Breast epithelium (tissue), 3 donors: ENCODE data around the gene PCDHGA1.

Experiments
- POLR2A ChIP-seq: fragments of 450-650 bp; IDR thresholded peaks from one replicate; pipeline ENCODE4 v1.6.1; 2016; ENCODE audit warnings: antibody characterized with exemption, mild to moderate bottlenecking, moderate library complexity
- TF ChIP-seq, protein P1 (sequence below), 3 donors: fragments of 450-650 bp; IDR thresholded peaks; one replicate each; pipeline ENCODE4 v1.5.1; 2016 to 2017; ENCODE audit warnings: antibody characterized with exemption in 3 of 3, mild to moderate bottlenecking in 3 of 3, moderate library complexity in 3 of 3

DNA sequence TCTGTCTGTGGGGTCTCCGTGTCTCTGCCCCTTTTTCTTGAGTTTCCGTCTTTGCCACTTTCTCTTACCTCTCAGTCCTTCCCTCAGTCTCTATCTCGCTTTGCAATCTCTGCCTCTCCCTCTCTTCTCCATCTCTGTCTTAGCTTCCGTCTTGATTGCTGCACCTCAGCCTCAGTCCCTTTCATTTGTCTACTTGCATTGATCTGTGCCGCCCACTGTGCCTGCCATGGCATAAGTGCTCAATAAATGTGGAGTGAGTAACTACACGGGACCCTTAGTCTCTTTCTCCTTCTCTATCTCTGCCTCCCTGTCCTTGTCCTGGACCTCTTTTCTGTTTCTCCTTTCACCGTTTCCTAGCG, 165.1 kb downstream of the PCDHGA1 start:
- TF ChIP-seq, protein P1, sequence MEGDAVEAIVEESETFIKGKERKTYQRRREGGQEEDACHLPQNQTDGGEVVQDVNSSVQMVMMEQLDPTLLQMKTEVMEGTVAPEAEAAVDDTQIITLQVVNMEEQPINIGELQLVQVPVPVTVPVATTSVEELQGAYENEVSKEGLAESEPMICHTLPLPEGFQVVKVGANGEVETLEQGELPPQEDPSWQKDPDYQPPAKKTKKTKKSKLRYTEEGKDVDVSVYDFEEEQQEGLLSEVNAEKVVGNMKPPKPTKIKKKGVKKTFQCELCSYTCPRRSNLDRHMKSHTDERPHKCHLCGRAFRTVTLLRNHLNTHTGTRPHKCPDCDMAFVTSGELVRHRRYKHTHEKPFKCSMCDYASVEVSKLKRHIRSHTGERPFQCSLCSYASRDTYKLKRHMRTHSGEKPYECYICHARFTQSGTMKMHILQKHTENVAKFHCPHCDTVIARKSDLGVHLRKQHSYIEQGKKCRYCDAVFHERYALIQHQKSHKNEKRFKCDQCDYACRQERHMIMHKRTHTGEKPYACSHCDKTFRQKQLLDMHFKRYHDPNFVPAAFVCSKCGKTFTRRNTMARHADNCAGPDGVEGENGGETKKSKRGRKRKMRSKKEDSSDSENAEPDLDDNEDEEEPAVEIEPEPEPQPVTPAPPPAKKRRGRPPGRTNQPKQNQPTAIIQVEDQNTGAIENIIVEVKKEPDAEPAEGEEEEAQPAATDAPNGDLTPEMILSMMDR (IDR thresholded peaks at IDR 0.05), result no peak
- no peak for TF ChIP-seq POLR2A
